ENCODE data around the gene DNAH1.

Gene DNAH1

GRCh38 chr3:52394751-52395502, 78.8 kb downstream of the DNAH1 start:
- no peak overlapping the region for H3K4me3 ChIP-seq (ENCODE audit: low read length)
- no peak for DNase-seq (ENCODE audit: low read depth)
- TF ChIP-seq CTCF (IDR thresholded peaks at IDR 0.05; ENCODE audit: insufficient read depth, low read depth, low read length, missing control alignments): no peak

- DNase-seq (ENCODE audit: low read depth): no peak
- no peak for TF ChIP-seq CTCF (IDR thresholded peaks at IDR 0.05; ENCODE audit: insufficient read depth, low read depth, low read length, missing control alignments)
- no peak overlapping the region for H3K4me3 ChIP-seq (ENCODE audit: low read length)
These were observed 79.4 kb downstream of the DNAH1 start for GRCh38 chr3:52395503-52395865.

GRCh38 chr3:52396011-52396906, 80.1 kb downstream of the DNAH1 start:
- DNase-seq (ENCODE audit: low read depth): no peak
- H3K4me3 ChIP-seq (ENCODE audit: low read length): no peak overlapping the region
- no peak for TF ChIP-seq CTCF (IDR thresholded peaks at IDR 0.05; ENCODE audit: insufficient read depth, low read depth, low read length, missing control alignments)

- no peak for DNase-seq (ENCODE audit: low read depth)
- no peak overlapping the region for H3K4me3 ChIP-seq (ENCODE audit: low read length)
- TF ChIP-seq CTCF (IDR thresholded peaks at IDR 0.05; ENCODE audit: insufficient read depth, low read depth, low read length, missing control alignments): no peak
These were observed 80.9 kb downstream of the DNAH1 start for GRCh38 chr3:52396907-52397591.

- DNase-seq (ENCODE audit: low read depth): no peak
- no peak for TF ChIP-seq CTCF (IDR thresholded peaks at IDR 0.05; ENCODE audit: insufficient read depth, low read depth, low read length, missing control alignments)
- H3K4me3 ChIP-seq (ENCODE audit: low read length): no peak overlapping the region
These were observed 81.7 kb downstream of the DNAH1 start for GRCh38 chr3:52397676-52398399.

GRCh38 chr3:52398670-52399081, 82.6 kb downstream of the DNAH1 start:
- DNase-seq (ENCODE audit: low read depth): no peak
- no peak overlapping the region for H3K4me3 ChIP-seq (ENCODE audit: low read length)
- TF ChIP-seq CTCF (IDR thresholded peaks at IDR 0.05; ENCODE audit: insufficient read depth, low read depth, low read length, missing control alignments): no peak
